Omental fat pad (tissue), 4 donors: ENCODE results near the gene VASH2. TPM values are rescaled to one million over a fixed set of nuclear protein-coding genes. Genes with fewer than 3 reads are reported as not detected.
"Not testable (repeated sequence)": the region's sequence is repeated elsewhere in the genome, so short reads cannot be mapped to it uniquely, and the experiment has no call there.

Experiments used
- ATAC-seq: fragments of 150-250 bp; one replicate; pipeline ENCODE4 v1.9.1; 2016; ENCODE audit warnings: mild to moderate bottlenecking, moderate library complexity; ENCODE audit not compliant: low FRiP score
- DNase-seq: peaks from one replicate; pipeline ENCODE4 v3.0.0-alpha.2; 2019; ENCODE audit warnings: low spot score
- total RNA-seq, 4 donors: library from RNA; depleted of rRNA; stranded (reverse); fragments of >200 nt; gene quantifications; one replicate each; pipeline ENCODE4 v1.1.0, GENCODE V29; 2016
- TF ChIP-seq, protein P1 (sequence below), 3 donors: fragments of 450-650 bp; IDR thresholded peaks; one replicate each; pipeline ENCODE4 v1.5.1; 2016 to 2017; ENCODE audit warnings: antibody characterized with exemption in 3 of 3, mild to moderate bottlenecking in 3 of 3, moderate library complexity in 2 of 3

Gene VASH2
- 1 to 10 TPM in 3 of 4 donors, under 1 TPM in 1; 0.31 to 7.6 (median 1.2) TPM for total RNA-seq

DNA sequence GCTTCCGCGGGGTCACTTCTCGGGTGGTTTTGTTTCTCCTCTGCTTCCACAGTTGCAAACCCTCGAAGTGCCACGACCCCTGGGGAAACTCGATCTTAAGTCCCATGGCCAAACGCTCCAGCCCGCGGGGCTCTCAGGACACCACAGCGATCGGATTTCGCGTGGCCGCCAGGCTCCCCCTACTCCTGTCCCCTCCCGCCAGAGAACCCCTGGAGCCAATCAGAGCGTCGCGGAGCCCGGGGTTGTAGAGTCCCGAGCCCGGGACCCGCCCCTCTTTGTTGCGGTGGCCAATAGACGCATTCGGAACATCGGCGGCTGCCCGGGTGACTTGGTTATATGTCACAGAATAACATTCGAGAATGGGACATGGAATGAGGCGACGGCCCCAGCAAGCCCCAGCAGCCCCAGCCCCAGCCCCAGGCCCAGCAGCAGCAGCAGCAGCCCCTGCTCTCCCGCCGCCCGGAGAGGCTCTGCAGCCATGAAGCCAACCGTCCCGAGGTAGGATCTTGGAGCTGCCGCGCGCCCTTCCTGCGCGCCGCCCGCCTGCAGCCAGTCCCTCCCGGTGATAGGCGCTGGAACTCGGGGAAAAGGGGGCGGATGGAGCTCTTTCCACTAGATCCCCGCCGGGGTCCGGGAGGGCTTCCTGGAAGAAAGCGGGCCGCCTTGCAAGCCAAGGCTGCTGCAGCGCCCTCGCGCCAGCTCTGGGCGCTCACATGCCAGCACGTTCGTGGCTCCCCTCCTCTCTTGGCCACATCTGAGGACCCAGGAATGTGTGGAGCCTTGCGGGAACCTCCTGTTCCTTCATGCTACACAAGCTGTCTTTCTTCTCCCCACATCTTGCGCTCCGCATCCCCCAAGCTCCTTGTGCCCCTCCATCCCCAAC is at the start of gene VASH2:
Gene VASH2 (plus strand): TSS at position 299 of the 883 bp plus-strand sequence. CDS start 1,002 bp downstream, outside the sequence.
- ATAC-seq = peak; percentile 92
- peak; percentile 71 for DNase-seq
- TF ChIP-seq, protein P1, sequence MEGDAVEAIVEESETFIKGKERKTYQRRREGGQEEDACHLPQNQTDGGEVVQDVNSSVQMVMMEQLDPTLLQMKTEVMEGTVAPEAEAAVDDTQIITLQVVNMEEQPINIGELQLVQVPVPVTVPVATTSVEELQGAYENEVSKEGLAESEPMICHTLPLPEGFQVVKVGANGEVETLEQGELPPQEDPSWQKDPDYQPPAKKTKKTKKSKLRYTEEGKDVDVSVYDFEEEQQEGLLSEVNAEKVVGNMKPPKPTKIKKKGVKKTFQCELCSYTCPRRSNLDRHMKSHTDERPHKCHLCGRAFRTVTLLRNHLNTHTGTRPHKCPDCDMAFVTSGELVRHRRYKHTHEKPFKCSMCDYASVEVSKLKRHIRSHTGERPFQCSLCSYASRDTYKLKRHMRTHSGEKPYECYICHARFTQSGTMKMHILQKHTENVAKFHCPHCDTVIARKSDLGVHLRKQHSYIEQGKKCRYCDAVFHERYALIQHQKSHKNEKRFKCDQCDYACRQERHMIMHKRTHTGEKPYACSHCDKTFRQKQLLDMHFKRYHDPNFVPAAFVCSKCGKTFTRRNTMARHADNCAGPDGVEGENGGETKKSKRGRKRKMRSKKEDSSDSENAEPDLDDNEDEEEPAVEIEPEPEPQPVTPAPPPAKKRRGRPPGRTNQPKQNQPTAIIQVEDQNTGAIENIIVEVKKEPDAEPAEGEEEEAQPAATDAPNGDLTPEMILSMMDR (IDR thresholded peaks at IDR 0.05) = no peak

DNA sequence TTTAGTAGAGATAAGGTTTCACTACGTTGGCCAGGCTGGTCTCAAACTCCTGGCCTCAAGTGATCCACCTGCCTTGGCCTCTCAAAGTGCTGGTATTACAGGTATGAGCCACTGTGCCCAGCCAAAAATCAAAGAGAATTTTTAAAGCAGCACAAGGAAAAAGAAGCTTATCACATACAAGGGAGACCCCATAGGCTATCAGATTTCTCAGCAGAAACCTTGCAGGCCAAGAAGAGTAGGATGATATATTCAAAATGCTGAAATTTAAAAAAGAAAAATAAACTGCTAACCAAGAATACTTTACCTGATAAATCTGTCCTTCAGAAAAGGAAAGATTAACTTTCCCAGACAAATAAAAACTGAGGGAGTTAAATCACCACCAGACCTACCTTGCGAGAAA is 49.1 kb upstream of the VASH2 start:
- TF ChIP-seq, protein P1 (IDR thresholded peaks at IDR 0.05) = no peak
- DNase-seq (no peak), ATAC-seq (no peak)

DNA sequence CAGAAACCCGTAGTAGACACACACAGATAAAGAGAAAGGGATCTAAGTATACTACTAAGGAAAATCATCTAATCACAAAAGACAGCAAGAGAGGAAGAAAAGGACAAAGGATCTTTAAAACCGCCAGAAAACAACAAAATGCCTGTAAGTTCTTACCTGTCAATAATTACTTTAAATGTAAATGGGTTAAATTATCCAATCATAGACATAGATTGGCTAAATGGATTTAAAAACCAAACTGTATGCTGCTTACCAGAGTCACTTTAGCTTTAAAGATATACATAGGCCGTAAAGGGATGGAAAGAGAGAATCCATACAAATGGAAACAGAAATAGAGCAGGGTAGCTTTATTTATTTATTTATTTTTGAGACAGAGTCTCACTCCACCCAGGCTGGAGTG is 48.3 kb upstream of the VASH2 start:
- TF ChIP-seq, protein P1 (IDR thresholded peaks at IDR 0.05) = no peak
- DNase-seq = no peak

DNA sequence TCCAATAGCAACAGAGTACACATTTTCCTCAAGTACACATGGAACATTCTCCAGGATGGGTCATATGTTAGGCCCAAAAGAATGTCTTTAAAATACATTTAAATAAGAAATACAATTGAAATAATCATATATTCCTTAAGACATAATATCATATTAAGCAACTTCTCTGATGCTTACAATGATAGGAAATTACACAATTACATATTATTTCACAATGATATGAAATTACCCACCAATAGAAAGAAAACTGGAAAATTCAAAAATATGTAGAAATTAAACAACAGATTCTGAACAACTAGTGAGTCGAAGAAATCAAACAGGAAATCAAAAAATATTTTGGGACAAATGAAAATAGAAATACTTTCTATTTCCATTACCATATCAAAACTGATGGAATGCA is 46.7 kb upstream of the VASH2 start:
- TF ChIP-seq, protein P1 (IDR thresholded peaks at IDR 0.05) = no peak
- DNase-seq (no peak), ATAC-seq (no peak)

More for the DNA sequence above, 48.3 kb upstream of the VASH2 start:
- no peak for ATAC-seq

DNA sequence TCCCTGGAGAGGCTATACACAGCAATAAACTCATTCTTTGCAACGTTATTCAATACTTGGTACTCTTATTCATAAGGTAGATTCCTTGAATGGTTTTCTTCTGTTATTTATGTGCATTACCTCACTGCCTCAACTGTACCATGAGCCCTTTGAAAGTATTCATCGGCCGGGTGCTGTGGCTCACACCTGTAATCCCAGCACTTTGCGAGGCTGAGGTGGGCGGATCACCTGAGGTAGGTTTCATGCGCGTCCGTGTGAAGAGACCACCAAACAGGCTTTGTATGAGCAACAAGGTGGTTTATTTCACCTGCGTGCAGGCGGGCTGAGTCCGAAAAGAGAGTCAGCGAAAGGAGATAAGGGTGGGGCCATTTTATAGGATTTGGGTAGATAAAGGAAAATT is 42.3 kb upstream of the VASH2 start:
- not testable (repeated sequence) for ATAC-seq, DNase-seq

DNA sequence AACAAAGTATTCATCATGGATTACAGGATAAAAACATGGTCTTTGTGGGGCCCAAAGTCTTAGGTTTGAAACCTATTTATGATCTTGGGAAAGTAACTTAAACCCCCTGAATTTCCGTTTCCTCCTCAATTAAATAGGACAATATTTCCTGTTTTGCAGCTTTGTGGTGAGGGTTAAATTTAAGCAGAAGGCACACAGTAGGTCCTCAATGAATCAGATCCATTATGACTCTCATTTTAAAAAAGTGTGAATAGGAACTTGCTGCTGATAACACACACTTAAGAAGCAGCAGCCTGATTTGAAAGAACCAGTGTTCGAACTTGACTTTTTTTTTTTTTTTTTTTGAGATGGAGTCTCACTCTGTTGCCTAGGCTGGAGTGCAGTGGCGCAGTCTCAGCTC is 41.4 kb upstream of the VASH2 start:
- DNase-seq (no peak), ATAC-seq (no peak)
- TF ChIP-seq, protein P1 (IDR thresholded peaks at IDR 0.05) = no peak

DNA sequence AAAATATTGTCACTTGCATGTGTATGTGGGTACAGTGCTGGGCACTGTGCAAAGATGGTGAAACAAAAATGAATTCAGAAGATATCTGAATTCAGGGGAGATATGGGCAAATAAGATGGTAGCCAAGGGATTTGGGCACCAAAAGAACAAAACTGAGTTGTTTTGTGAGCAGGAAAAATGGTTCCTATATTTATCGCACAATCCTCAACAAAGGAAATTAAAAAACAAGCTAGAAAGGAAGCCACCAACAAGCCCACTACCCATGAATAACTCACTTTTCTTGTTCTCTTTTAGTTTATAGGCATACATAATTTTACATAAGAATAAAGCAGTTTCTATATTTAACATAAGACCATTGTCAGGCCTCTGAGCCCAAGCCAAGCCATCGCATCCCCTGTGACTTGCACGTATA is 40.7 kb upstream of the VASH2 start:
- no peak for DNase-seq

DNA sequence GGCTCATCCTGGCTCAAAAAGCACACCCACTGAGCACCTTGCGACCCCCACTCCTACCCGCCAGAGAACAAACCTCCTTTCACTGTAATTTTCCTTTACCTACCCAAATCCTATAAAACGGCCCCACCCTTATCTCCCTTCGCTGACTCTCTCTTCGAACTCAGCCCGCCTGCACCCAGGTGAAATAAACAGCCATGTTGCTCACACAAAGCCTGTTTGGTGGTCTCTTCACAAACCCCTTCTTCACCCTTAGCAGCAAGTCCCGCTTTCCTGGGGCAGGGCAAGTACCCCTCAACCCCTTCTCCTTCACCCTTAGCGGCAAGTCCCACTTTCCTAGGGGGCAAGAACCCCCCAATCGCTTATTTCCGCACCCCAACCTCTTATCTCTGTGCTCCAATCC is 40.1 kb upstream of the VASH2 start:
- ATAC-seq, DNase-seq: not testable (repeated sequence)

More for the DNA sequence above, 40.7 kb upstream of the VASH2 start:
- TF ChIP-seq, protein P1 (IDR thresholded peaks at IDR 0.05) = no peak
- ATAC-seq = no peak

DNA sequence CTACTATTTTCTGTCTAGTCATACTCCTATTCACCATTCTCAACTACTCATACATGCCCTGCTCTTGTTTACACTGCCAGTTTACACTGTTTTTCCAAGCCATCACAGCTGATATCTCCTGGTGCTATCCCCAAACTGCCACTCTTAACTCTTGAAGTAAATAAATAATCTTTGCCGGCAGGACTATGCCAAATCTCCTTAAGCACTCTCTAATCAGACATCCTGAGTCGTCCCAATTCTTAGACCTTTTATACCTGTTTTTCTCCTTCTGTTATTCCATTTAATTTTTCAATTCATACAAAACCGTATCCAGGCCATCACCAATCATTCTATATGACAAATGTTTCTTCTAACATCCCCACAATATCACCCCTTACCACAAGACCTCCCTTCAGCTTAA is 36.7 kb upstream of the VASH2 start:
- not testable (repeated sequence) for DNase-seq, ATAC-seq

DNA sequence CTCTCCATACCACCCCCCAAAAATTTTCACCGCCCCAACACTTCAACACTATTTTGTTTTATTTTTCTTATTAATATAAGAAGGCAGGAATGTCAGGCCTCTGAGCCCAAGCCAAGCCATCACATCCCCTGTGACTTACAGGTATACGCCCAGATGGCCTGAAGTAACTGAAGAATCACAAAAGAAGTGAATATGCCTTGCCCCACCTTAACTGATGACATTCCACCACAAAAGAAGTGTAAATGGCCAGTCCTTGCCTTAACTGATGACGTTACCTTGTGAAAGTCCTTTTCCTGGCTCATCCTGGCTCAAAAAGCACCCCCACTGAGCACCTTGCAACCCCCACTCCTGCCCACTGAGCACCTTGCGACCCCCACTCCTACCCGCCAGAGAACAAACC is 36.2 kb upstream of the VASH2 start:
- ATAC-seq = not testable (repeated sequence)

More for the DNA sequence above, 36.2 kb upstream of the VASH2 start:
- DNase-seq = not testable (repeated sequence)
